OCI-LY1 (cell line): ENCODE data around the gene NPR2.

Experiments used
- H2AFZ ChIP-seq: fragments of 200-600 bp; sonication (generic), shearing (Covaris generic); 2 replicates; pipeline ENCODE4 v1.6.0; 2014; ENCODE audit warnings: antibody characterized with exemption, mild to moderate bottlenecking, low read length
- H3F3A ChIP-seq: fragments of 200-600 bp; sonication (generic), shearing (Covaris generic); 2 replicates; pipeline ENCODE4 v1.6.0; 2014; ENCODE audit warnings: mild to moderate bottlenecking, antibody characterized with exemption, low read length, moderate library complexity; ENCODE audit not compliant: insufficient read depth
- H3K27ac ChIP-seq: fragments of 200-600 bp; sonication (generic); 2 replicates; pipeline ENCODE4 v1.5.1; 2014; ENCODE audit warnings: low read length, mixed run types, mild to moderate bottlenecking, low read depth; ENCODE audit not compliant: poor library complexity, severe bottlenecking
- H3K27me3 ChIP-seq: fragments of 200-600 bp; sonication (generic); 2 replicates; pipeline ENCODE4 v1.6.0; 2014; ENCODE audit warnings: antibody characterized with exemption, mild to moderate bottlenecking, low read length, moderate library complexity; ENCODE audit not compliant: insufficient read depth
- H3K36me3 ChIP-seq: fragments of 200-600 bp; sonication (generic); 2 replicates; pipeline ENCODE4 v1.6.1; 2014; ENCODE audit warnings: mild to moderate bottlenecking, antibody characterized with exemption, low read length, moderate library complexity, mixed read lengths; ENCODE audit not compliant: insufficient read depth
- H3K4me1 ChIP-seq: fragments of 200-600 bp; sonication (generic); 2 replicates; pipeline ENCODE4 v1.5.1; 2014; ENCODE audit warnings: mild to moderate bottlenecking, low read length, moderate library complexity; ENCODE audit not compliant: insufficient read depth, severe bottlenecking
- H3K4me2 ChIP-seq: fragments of 200-600 bp; sonication (generic), shearing (Covaris generic); 2 replicates; pipeline ENCODE4 v1.6.1; 2014; ENCODE audit warnings: low read length
- H3K4me3 ChIP-seq: fragments of 200-600 bp; sonication (generic); 2 replicates; pipeline ENCODE4 v1.5.1; 2014; ENCODE audit warnings: low read length, low read depth, mild to moderate bottlenecking, mixed read lengths; ENCODE audit not compliant: poor library complexity, severe bottlenecking
- H3K79me2 ChIP-seq: fragments of 200-600 bp; shearing (Covaris generic); 2 replicates; pipeline ENCODE4 v1.6.1; 2016; ENCODE audit warnings: mixed run types, low read length, mixed read lengths; ENCODE audit not compliant: insufficient read depth
- H3K9ac ChIP-seq: fragments of 200-600 bp; sonication (generic), shearing (Covaris generic); 2 replicates; pipeline ENCODE4 v1.6.1; 2014; ENCODE audit warnings: mild to moderate bottlenecking, low read length, mixed read lengths
- H3K9me2 ChIP-seq: fragments of 200-600 bp; sonication (generic), shearing (Covaris generic); 2 replicates; pipeline ENCODE4 v1.6.1; 2014; ENCODE audit warnings: low read depth, mild to moderate bottlenecking, low read length, mixed read lengths
- H3K9me3 ChIP-seq: fragments of 200-600 bp; shearing (Covaris generic); 2 replicates; pipeline ENCODE4 v1.6.1; 2014; ENCODE audit warnings: low read length, mixed read lengths
- H4K20me1 ChIP-seq: fragments of 200-600 bp; sonication (generic), shearing (Covaris generic); 2 replicates; pipeline ENCODE4 v1.6.0; 2016; ENCODE audit warnings: mild to moderate bottlenecking, low read length; ENCODE audit not compliant: insufficient read depth
- CTCF ChIP-seq: fragments of 200-600 bp; sonication (generic), shearing (Covaris generic); IDR thresholded peaks from 2 replicates; pipeline ENCODE4 v1.5.1; 2017; ENCODE audit warnings: mild to moderate bottlenecking, antibody characterized with exemption, low read length, moderate library complexity, mixed read lengths
- EZH2 ChIP-seq: fragments of 200-600 bp; sonication (generic), shearing (Covaris generic); IDR thresholded peaks from 2 replicates; pipeline ENCODE4 v1.8.0; 2017; ENCODE audit warnings: borderline replicate concordance, mixed run types, mild to moderate bottlenecking, antibody characterized with exemption, low read length, moderate library complexity, mixed read lengths

NPR2 gene

GRCh38 chr9:35842795-35843194 lies 51.4 kb downstream of the NPR2 start:
- Histone ChIP-seq H3K79me2 (no peaks in the 10 kb centered on the region), H3K4me2 (no peak overlapping the region), H3K27ac (no peak overlapping the region), H3K4me1 (no peaks in the 10 kb centered on the region), H3K27me3 (no peaks in the 10 kb centered on the region), H3K9ac (no peak overlapping the region), H3K9me2 (no peaks in the 10 kb centered on the region), H2AFZ (no peak overlapping the region), H4K20me1 (no peaks in the 10 kb centered on the region), H3F3A (no peaks in the 10 kb centered on the region), H3K36me3 (no peaks in the 10 kb centered on the region), H3K4me3 (no peak overlapping the region), H3K9me3 (no peaks in the 10 kb centered on the region)
- TF ChIP-seq EZH2 (no peak), CTCF (no peak)

GRCh38 chr9:35844628-35845270 lies 53.4 kb downstream of the NPR2 start:
- no peaks in the 10 kb centered on the region for H3K27me3 ChIP-seq
- H4K20me1 ChIP-seq: no peaks in the 10 kb centered on the region
- no peaks in the 10 kb centered on the region for H3K79me2 ChIP-seq
- no peaks in the 10 kb centered on the region for H3K9me2 ChIP-seq
- no peak overlapping the region for H3K4me2 ChIP-seq
- no peaks in the 10 kb centered on the region for H3F3A ChIP-seq
- H3K9me3 ChIP-seq: no peaks in the 10 kb centered on the region
- H3K4me3 ChIP-seq: no peak overlapping the region
- H3K4me1 ChIP-seq: no peaks in the 10 kb centered on the region
- TF ChIP-seq CTCF (no peak), EZH2 (no peak)
- no peaks in the 10 kb centered on the region for H3K36me3 ChIP-seq
- no peak overlapping the region for H3K27ac ChIP-seq
- H2AFZ ChIP-seq: no peak overlapping the region
- no peak overlapping the region for H3K9ac ChIP-seq

- no peak overlapping the region for H3K27ac ChIP-seq
- TF ChIP-seq CTCF (no peak), EZH2 (no peak)
- H3K36me3 ChIP-seq: no peaks in the 10 kb centered on the region
- H3K4me2 ChIP-seq: no peak overlapping the region
- H3K9me2 ChIP-seq: no peaks in the 10 kb centered on the region
- no peaks in the 10 kb centered on the region for H4K20me1 ChIP-seq
- no peak overlapping the region for H3K4me3 ChIP-seq
- H3K27me3 ChIP-seq: no peaks in the 10 kb centered on the region
- H3K9me3 ChIP-seq: no peaks in the 10 kb centered on the region
- no peaks in the 10 kb centered on the region for H3K79me2 ChIP-seq
- H3K9ac ChIP-seq: no peak overlapping the region
- no peaks in the 10 kb centered on the region for H3K4me1 ChIP-seq
- H3F3A ChIP-seq: no peaks in the 10 kb centered on the region
- no peak overlapping the region for H2AFZ ChIP-seq
These were observed 54.7 kb downstream of the NPR2 start for GRCh38 chr9:35845824-35846771.
